Right cardiac atrium (tissue), 5 donors: Measurements from ENCODE around the gene LMF1. TPM values are rescaled to one million over a fixed set of nuclear protein-coding genes. Genes with fewer than 3 reads are reported as not detected.

Experiments used
- ATAC-seq, 2 donors: fragments of 200-7000 bp; cut with Tn5 transposase; one replicate each; pipeline versions ENCODE4 v1.8.0 to v1.9.1; 2020; ENCODE audit warnings: moderate library complexity in 2 of 2, mild to moderate bottlenecking in 1 of 2
- DNase-seq, 3 donors: peaks; one replicate each; pipeline ENCODE4 v3.0.0-alpha.2; 2020
- H3K27ac ChIP-seq: one replicate; pipeline ENCODE4 v1.5.1; 2013; ENCODE audit warnings: mild to moderate bottlenecking, low read length, control low read depth, moderate library complexity
- H3K27me3 ChIP-seq: one replicate; pipeline ENCODE4 v1.6.1; 2013; ENCODE audit not compliant: control insufficient read depth, insufficient read depth
- H3K4me1 ChIP-seq: one replicate; pipeline ENCODE4 v1.6.1; 2013; ENCODE audit warnings: low read length; ENCODE audit not compliant: control insufficient read depth, insufficient read depth
- H3K4me3 ChIP-seq: one replicate; pipeline ENCODE4 v1.5.1; 2013; ENCODE audit warnings: low read length, control low read depth
- H3K9me3 ChIP-seq: one replicate; pipeline ENCODE4 v1.6.1; 2013; ENCODE audit warnings: low read length; ENCODE audit not compliant: control insufficient read depth
- WGBS: extraction: QIAGEN DNeasy Blood & Tissue Kit; methylation state at CpG from one replicate; pipeline ENCODE4 v1.1.7; 2013; 5-methylcytosine and 5-hydroxymethylcytosine counted together
- intact Hi-C, 4 donors: fragments of 100-400 bp; cut with DNase I; formaldehyde crosslinking; loops; one replicate each; pipeline versions ENCODE4 v1.11.0 to v1.14.0; 2022 to 2023
- polyA plus RNA-seq: library from polyadenylated mRNA; stranded (reverse); fragments of 200-250 nt; gene quantifications from one replicate; pipeline ENCODE4 v1.2.3, GENCODE V29; 2013
- total RNA-seq, 4 donors: library from RNA; stranded (reverse); fragmentation: NEBNext Ultra II Directional; extraction: Animal tissue kit (Norgen Biotek cat#: 25700); gene quantifications; one replicate each; pipeline ENCODE4 v1.2.1, GENCODE V29; 2021
- donor health status: healthy with polysubstance abuse.
- donor health status: DM: no; HTN: yes; CAD: no.
- donor health status: DM: no; HTN: no; CAD: no.
- donor health status: DM: no; HTN: yes; CAD: no; lungs with severe emphysema.
- donor health status: DM: yes; HTN: yes; CAD: no.

The LMF1 gene
- total and polyA plus RNA-seq, 5 donors = 7.8 to 13.3 (median 10.8) TPM

- Histone ChIP-seq H3K4me1 (no peaks in the 10 kb centered on the region), H3K4me3 (no peak overlapping the region), H3K9me3 (no peaks in the 10 kb centered on the region), H3K27ac (no peak overlapping the region), H3K27me3 (no peaks in the 10 kb centered on the region)
- 98% methylated on average over 12 of the region's 12 CpGs for WGBS
- intact Hi-C loops = no loop called here
- DNase-seq (peak in 1 of 3 donors; percentile 2), ATAC-seq (no peak)
Measured at GRCh38 chr16:856101-856500, 114.7 kb downstream of the LMF1 start.

GRCh38 chr16:855471-855870 lies 115.3 kb downstream of the LMF1 start:
- H3K27ac ChIP-seq = no peak overlapping the region
- peak; percentile 3 to 29 (median 27) for DNase-seq
- no peaks in the 10 kb centered on the region for H3K9me3 ChIP-seq
- intact Hi-C loops = no loop called here
- no peak overlapping the region for H3K4me3 ChIP-seq
- WGBS = 96% methylated on average over 13 of the region's 13 CpGs
- H3K27me3 ChIP-seq = no peaks in the 10 kb centered on the region
- no peak for ATAC-seq
- H3K4me1 ChIP-seq = no peaks in the 10 kb centered on the region

GRCh38 chr16:854808-855410 lies 115.9 kb downstream of the LMF1 start:
- Histone ChIP-seq H3K4me3 (no peak overlapping the region), H3K4me1 (no peaks in the 10 kb centered on the region), H3K27me3 (no peaks in the 10 kb centered on the region), H3K9me3 (no peaks in the 10 kb centered on the region), H3K27ac (no peak overlapping the region)
- peak in 2 of 3 donors; percentile 13 to 39 for DNase-seq
- intact Hi-C loops = no loop called here
- ATAC-seq = peak in 1 of 2 donors; percentile 8
- 88% methylated on average over 23 of the region's 23 CpGs for WGBS

- no peaks in the 10 kb centered on the region for H3K4me1 ChIP-seq
- no peak overlapping the region for H3K4me3 ChIP-seq
- intact Hi-C loops = no loop called here
- ATAC-seq = no peak
- DNase-seq = peak; percentile 8 to 42 (median 31)
- H3K9me3 ChIP-seq = no peaks in the 10 kb centered on the region
- H3K27ac ChIP-seq = no peak overlapping the region
- WGBS = 92% methylated on average over 31 of the region's 31 CpGs
- H3K27me3 ChIP-seq = no peaks in the 10 kb centered on the region
Measured at GRCh38 chr16:853981-854807, 116.6 kb downstream of the LMF1 start.

GRCh38 chr16:853306-853705 lies 117.5 kb downstream of the LMF1 start:
- Histone ChIP-seq H3K9me3 (no peaks in the 10 kb centered on the region), H3K4me3 (no peak overlapping the region), H3K27me3 (no peaks in the 10 kb centered on the region), H3K4me1 (no peaks in the 10 kb centered on the region), H3K27ac (no peak overlapping the region)
- DNase-seq (peak; percentile 11 to 48 (median 29)), ATAC-seq (no peak)
- WGBS = 85% methylated on average over 11 of the region's 11 CpGs
- intact Hi-C loops = no loop called here

GRCh38 chr16:852451-853185 lies 118.2 kb downstream of the LMF1 start:
- Histone ChIP-seq H3K4me1 (no peaks in the 10 kb centered on the region), H3K9me3 (no peaks in the 10 kb centered on the region), H3K27ac (no peak overlapping the region), H3K27me3 (no peaks in the 10 kb centered on the region), H3K4me3 (no peak overlapping the region)
- intact Hi-C loops = no loop called here
- peak; percentile 11 to 53 (median 49) for DNase-seq
- peak in 1 of 2 donors; percentile 18 for ATAC-seq
- WGBS = 89% methylated on average over 32 of the region's 32 CpGs

- Histone ChIP-seq H3K27me3 (no peaks in the 10 kb centered on the region), H3K27ac (no peak overlapping the region), H3K9me3 (no peaks in the 10 kb centered on the region), H3K4me3 (no peak overlapping the region), H3K4me1 (no peaks in the 10 kb centered on the region)
- DNase-seq = peak; percentile 11 to 54 (median 43)
- 75% methylated on average over 17 of the region's 17 CpGs for whole genome bisulfite sequencing
- intact Hi-C loops = no loop called here
- ATAC-seq = peak in 1 of 2 donors; percentile 5
Measured at GRCh38 chr16:851871-852270, 118.9 kb downstream of the LMF1 start.

- ATAC-seq (no peak), DNase-seq (peak; percentile 6 to 36 (median 24))
- 87% methylated on average over 11 of the region's 11 CpGs for WGBS
Measured at GRCh38 chr16:851209-851810, 119.5 kb downstream of the LMF1 start.

GRCh38 chr16:850668-851067 lies 120.1 kb downstream of the LMF1 start:
- no peaks in the 10 kb centered on the region for H3K9me3 ChIP-seq
- no peak for ATAC-seq
- intact Hi-C loops = no loop called here
- no peaks in the 10 kb centered on the region for H3K4me1 ChIP-seq
- peak; percentile 4 to 31 (median 12) for DNase-seq
- no peak overlapping the region for H3K4me3 ChIP-seq
- 93% methylated on average over 31 of the region's 31 CpGs for WGBS
- no peaks in the 10 kb centered on the region for H3K27me3 ChIP-seq
- no peak overlapping the region for H3K27ac ChIP-seq

More at GRCh38 chr16:851209-851810, 119.5 kb downstream of the LMF1 start:
- H3K27ac ChIP-seq = no peak overlapping the region
- H3K4me3 ChIP-seq = no peak overlapping the region
- H3K27me3 ChIP-seq = no peaks in the 10 kb centered on the region
- H3K4me1 ChIP-seq = no peaks in the 10 kb centered on the region
- intact Hi-C loops = no loop called here
- no peaks in the 10 kb centered on the region for H3K9me3 ChIP-seq

GRCh38 chr16:848510-849253 lies 122.1 kb downstream of the LMF1 start:
- 94% methylated on average over 44 of the region's 44 CpGs for WGBS
- Histone ChIP-seq H3K4me3 (no peak overlapping the region), H3K9me3 (no peaks in the 10 kb centered on the region), H3K4me1 (no peaks in the 10 kb centered on the region), H3K27ac (no peak overlapping the region), H3K27me3 (no peaks in the 10 kb centered on the region)
- ATAC-seq (no peak), DNase-seq (peak in 2 of 3 donors; percentile 3 to 31)
- intact Hi-C loops = no loop called here
